Fibroblast of villous mesenchyme (primary cell): ENCODE results near the gene SYNGR1. TPM values are rescaled to one million over a fixed set of nuclear protein-coding genes. Genes with fewer than 3 reads are reported as not detected.
A peak's percentile ranks its signal among the peaks of the same experiment; 100 is the strongest.

Experiments used
- DNase-seq: peaks from one replicate; pipeline ENCODE4 v3.0.0-alpha.2; 2010; ENCODE audit warnings: low read depth
- H3K4me3 ChIP-seq: 2 replicates; pipeline ENCODE4 v1.5.1; 2011; ENCODE audit warnings: low read depth, mild to moderate bottlenecking, low read length
- total RNA-seq: library from RNA; depleted of rRNA; stranded (reverse); fragments of >200 nt; gene quantifications from 2 replicates; pipeline ENCODE4 v1.2.3, GENCODE V29; 2012
- TF ChIP-seq, protein P1 (sequence below): IDR thresholded peaks from 2 replicates; pipeline ENCODE4 v1.5.1; 2012; ENCODE audit warnings: low read depth, mild to moderate bottlenecking, low read length; ENCODE audit not compliant: insufficient read depth

SYNGR1 gene
- total RNA-seq, 1 donor = 8.6 TPM

DNA sequence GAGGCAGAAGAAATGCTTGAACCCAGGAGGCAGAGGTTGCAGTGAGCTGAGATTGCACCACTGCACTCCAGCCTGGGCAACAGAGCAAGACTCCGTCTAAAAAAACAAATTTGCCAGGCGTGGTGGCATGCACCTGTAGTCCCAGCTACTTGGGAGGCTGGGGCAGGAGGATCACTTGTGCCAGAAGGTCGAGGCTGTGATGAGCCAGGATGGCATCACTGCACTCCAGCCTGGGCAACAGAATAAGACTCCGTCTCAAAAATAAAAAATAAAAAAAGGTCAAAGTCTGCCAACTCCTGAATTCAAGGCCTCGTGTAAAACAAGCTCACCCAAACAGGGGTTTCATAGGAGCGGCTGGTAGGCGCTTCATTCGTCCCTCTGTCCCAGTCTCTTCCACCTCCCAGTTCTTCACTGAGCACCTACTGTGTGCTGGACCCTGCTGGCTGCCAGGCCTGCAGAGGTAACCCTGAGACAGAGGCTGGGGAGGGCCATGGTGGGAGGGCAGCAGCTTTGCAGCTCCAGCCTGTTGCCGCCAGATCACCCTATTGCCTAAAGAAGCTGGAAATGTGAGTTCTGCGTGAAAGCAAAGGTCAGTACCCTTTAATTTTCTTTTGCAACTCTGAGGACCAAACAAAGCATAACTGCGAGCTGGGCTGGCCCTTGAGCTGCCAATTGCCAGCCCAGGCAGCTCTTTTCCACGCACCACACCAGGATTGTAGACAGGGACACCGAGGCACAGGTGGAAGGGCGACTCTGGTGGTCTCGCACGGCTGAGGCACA lies 45.7 kb upstream of the SYNGR1 start:
- no peak overlapping the region for H3K4me3 ChIP-seq
- DNase-seq = no peak
- TF ChIP-seq, protein P1, sequence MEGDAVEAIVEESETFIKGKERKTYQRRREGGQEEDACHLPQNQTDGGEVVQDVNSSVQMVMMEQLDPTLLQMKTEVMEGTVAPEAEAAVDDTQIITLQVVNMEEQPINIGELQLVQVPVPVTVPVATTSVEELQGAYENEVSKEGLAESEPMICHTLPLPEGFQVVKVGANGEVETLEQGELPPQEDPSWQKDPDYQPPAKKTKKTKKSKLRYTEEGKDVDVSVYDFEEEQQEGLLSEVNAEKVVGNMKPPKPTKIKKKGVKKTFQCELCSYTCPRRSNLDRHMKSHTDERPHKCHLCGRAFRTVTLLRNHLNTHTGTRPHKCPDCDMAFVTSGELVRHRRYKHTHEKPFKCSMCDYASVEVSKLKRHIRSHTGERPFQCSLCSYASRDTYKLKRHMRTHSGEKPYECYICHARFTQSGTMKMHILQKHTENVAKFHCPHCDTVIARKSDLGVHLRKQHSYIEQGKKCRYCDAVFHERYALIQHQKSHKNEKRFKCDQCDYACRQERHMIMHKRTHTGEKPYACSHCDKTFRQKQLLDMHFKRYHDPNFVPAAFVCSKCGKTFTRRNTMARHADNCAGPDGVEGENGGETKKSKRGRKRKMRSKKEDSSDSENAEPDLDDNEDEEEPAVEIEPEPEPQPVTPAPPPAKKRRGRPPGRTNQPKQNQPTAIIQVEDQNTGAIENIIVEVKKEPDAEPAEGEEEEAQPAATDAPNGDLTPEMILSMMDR = no peak

DNA sequence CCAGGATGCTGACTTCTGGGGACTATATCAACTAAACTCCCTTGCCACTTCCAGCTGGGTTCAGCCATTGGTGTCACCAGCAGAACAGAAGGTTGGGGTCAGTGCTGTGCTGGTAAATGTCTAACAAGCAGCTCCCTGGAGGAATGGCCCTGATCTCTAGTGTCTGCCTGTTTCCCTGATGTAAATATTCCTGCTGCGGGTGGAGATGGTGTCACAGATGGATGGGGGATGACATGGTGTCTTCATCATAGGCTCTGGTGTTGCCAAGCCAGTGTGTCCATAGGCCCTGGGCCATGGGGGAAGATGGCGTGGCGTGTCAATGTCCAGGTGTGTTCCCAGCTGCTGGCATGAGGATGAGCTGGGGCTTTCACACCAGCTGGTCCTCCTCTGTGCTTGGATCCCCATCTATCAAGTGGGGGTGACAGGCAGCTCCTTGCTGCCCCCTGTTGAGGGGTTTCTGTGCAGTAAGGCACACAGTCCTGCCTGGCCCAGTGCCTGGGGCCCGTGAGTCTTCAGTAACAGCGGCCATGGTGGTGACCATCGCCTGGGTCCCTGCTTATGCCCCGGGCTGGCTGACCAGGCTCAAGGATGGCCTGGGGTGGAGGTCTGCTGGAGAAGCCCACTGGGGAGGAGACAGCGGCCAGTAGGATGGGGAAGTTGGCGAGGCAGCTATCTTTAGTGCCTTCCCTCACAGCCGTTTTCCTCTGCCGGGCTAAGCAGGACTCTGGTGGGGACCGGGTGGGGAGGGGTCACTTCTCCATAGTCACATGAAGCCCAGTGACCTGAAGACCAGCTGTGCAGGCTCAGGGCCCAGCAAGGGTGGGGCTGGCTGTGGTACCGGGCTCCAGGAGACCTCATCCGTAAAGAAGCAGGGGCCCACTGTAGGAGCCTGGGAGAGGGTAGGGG lies 43.1 kb upstream of the SYNGR1 start:
- DNase-seq = no peak
- H3K4me3 ChIP-seq = no peak overlapping the region
- TF ChIP-seq, protein P1 = peak; percentile 42

DNA sequence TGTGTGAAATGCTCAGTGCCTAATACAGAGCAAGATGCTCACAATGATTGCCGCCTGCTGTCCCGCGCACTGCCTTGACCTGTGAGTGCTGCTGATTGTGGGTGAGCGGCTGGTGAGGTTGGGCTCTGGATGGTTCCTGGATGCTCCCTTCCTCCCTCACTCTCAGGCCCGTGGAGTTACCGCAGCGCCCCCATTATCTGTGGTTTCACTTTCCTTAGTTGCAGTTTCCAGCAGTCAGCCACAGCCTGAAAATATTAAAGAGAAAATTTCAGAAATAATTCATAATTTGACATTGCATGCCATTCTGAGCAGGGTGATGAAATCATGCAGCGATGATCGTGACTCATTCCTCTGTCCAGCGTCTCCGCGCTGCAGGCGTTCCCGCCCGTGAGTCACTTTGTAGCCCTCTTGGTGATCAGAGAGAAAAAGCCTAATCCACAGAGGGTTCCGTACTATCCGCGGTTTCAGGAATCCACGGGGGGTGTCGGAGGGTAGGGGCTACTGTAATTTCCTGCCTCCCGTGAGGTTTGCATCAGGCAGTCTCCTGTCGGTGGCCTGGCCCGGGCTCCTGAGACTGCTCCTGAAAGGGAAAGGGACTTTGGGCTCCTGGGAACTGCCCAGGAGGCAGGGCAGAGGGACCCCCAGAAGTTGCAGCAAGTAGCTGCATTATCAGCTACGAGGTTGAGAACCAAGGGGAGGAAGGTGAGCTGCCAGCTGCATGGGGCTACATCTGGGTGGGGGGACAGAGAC lies 41.0 kb upstream of the SYNGR1 start:
- peak overlapping the region; percentile 36 for H3K4me3 ChIP-seq
- peak; percentile 95 for DNase-seq
- TF ChIP-seq, protein P1 = peak; percentile 15

GRCh38 chr22:39309364-39309861 lies 40.4 kb upstream of the SYNGR1 start:
- H3K4me3 ChIP-seq = no peak overlapping the region

GRCh38 chr22:39309881-39310714 lies 39.7 kb upstream of the SYNGR1 start:
- H3K4me3 ChIP-seq = no peak overlapping the region
- peak; percentile 54 for DNase-seq
- TF ChIP-seq, protein P1 = no peak

More at GRCh38 chr22:39309364-39309861, 40.4 kb upstream of the SYNGR1 start:
- DNase-seq = no peak
- TF ChIP-seq, protein P1 = peak; percentile 19
